NCI-H2196 treated with DMSO at 0.1 percent for 48 hours (cell line): ENCODE data around the gene KLHL22.
"Not testable (repeated sequence)": the region's sequence is repeated elsewhere in the genome, so short reads cannot be mapped to it uniquely, and the experiment has no call there.

Source experiments
- DNase-seq: peaks from one replicate; lab custom pipeline; 2025; ENCODE audit not compliant: unreplicated experiment; lab: John Stamatoyannopoulos, UW

KLHL22 gene

DNA sequence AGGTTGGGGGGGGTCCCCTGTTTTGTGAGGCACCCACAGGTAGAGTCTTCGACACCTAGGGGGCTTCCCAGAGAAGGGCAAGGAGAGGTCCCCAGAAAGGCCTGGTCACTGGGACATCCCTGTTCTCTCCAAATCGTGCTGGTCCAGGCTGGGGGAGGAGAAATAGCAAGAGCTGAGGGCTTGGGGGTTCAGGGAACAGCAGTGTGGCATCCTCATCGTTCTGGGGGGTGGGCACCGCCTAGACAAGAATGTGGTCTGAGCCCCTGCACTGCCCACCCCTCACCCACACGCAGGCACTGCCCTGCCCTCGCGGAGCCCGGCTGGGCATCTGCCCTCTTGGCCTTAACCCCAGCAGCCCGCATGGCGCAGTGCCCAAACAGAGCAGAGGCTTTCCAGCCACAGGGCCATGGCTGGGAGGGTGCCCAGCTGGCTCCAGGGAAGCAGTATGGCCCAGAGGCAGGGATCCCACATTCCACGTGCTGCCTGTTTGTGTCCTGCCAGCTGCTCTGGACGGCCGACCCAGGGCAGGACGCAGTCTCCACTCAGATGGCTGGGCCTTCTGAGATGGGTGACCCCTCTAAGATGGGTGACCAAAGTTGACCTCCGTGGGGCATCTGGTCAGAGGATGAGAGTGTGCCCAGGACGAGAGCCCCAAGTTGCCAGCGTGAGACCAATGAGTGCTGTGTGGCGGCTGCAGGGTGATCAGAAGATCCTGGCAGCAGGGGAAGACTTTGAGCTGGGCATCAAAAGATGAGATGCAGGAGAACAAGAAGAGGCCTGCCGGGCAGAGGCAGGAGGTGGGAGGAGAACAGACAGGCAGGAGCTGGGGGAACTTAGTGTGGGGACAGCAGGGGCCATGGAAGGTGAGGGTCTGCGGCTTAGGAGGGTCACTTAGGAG is 72.3 kb downstream of the KLHL22 start:
- DNase-seq: no peak

DNA sequence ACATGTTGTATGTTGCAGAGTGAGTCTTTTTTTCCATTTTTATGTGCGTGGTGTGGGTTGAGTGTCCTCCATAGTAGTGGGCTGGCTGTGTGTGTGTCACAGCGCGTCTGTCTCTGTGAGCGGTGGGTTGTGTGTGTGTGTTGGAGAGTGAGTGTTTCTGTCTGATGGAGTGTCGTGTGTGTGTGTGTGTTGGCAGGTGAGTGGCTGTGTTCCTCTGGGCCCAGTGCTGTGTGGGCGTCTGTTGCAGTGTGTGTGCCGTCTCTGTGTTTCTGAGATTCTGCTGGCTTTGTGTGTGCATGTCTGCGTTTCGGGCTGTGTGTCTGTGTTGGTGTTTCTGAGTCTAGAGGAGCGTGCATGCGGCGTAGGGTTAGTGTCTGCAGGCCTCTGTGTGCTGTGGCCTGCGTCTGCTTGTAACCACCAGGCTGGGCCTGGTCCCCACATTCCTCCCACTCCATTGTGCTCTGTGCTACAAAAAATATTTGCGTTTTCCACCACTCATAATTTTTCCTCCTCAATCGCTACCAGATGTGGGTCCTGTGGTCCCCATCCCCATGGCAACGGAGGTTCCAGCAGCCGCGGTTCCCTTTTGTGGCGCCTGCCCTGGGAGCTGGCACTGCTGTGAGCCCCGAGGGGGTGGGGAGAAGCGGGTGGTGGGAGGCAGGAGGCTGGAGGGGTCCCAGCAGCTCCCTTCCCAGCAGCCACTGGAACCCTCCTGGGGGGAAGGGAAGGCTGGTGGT is 73.2 kb downstream of the KLHL22 start:
- DNase-seq: no peak

DNA sequence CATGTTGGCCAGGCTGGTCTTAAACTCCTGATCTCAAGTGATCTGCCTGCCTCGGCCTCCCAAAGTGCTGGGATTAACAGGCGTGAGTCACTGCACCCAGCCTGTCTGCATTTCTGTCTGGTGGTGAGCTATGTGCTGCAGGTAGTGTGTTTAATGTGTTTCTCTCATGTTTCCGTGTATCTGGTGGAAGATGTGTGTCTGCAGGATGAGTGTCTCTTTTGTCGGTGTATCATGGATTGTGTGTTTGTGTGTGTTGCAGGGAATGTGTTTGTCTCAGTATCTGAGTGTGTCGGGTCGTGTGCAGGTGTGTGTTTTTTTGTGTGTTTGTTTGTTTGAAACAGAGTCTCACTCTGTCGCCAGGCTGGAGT is 74.1 kb downstream of the KLHL22 start:
- no peak for DNase-seq

DNA sequence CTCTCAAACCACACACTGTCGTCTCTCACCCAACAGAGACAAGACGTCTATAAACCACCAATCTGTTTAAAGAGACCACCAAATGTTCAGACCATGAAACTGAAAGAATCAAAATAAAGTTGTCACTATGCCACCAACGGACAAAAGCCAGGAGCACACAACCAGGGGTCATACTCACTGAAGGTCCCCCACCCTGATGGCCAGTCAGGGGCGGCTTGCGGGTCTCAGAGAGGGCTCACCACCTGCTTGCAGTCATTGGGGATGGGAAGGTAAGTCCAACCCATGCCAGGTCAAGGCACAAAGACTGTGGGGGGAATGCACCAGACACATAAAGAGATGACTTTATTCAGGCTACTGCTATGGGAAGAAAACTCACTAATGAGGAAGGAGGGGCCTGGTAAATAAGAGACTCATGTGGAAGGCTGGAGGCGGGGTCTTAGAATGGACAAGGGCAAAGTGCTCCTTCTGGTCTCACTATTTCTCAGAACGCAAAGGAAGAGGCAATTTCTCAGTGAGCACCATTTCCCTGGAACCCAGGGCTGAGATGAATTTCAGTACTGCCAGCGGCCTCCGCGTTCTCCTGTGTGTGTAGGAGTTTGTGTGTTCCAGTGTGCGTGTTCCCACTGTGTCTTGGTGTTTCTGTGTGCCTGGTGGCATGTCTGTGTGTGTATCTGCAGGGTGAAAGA is 75.3 kb downstream of the KLHL22 start:
- DNase-seq: no peak

DNA sequence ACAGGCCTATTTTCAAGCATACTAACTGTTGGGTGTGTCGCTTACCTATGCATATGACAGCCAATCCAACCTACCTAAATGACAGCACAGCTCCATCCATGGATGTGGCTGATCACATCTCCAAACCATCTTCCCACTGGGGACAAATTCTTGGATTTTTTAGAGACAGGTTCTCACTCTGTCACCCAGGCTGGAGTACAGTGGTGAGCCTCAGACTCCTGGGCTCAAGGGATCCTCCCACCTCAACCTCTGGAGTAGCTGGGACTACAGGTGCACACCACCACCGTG is 76.0 kb downstream of the KLHL22 start:
- DNase-seq: no peak

DNA sequence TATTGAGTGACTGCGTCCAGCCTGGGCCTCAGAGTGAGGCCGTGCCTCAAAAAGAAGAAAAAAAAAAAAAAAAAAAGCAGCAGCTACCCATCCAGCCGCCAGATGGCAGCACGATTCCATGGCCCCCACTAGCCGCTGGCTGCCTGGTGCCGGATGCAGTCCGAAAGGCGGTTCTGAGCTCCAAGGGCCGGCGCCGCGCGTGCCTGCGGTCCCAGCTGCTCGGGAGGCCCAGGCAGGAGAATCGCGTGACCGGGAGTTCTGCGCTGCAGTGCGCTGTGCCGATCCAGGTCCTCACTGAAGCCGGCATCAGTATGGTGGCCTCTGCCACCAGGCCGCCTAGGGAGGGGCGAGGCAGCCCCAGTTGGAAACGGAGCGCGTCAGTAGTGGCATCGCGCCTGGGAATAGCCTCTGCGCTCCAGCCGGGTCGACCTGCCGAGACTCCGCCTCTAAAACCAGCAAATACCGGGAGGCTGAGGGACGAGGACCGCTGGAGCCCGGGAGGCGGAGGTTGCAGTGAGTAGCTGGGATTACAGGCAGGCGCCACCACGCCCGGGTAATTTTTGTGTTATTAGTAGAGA is 77.3 kb downstream of the KLHL22 start:
- DNase-seq: peak; percentile 50

DNA sequence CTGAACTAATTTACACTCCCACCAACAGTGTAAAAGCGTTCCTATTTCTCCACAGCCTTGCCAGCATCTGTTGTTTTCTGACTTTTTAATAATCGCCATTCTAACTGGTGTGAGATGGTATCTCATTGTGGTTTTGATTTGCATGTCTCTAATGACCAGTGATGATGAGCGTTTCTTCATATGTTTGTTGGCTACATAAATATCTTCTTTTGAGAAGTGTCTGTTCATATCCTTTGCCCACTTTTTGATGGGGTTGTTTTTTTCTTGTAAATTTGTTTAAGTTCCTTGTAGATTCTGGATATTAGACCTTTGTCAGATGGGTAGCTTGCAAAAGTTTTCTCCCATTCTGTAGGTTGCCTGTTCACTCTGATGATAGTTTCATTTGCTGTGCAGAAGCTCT is 79.9 kb downstream of the KLHL22 start:
- not testable (repeated sequence) for DNase-seq

DNA sequence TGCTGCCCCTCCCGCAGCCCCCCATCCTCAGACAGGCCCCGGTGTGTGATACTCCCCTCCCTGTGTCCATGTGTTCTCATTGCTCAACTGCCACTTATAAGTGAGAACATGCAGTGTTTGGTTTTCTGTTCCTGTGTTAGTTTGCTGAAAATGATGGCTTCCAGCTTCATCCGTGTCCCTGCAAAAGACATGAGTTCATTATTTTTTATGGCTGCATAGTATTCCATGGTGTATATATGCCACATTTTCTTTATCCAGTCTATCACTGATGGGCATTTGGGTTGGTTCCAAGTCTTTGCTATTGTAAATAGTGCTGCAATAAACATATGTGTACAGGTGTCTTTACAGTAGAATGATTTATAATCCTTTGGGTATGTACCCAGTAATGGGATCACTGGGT is 80.4 kb downstream of the KLHL22 start:
- DNase-seq: not testable (repeated sequence)

DNA sequence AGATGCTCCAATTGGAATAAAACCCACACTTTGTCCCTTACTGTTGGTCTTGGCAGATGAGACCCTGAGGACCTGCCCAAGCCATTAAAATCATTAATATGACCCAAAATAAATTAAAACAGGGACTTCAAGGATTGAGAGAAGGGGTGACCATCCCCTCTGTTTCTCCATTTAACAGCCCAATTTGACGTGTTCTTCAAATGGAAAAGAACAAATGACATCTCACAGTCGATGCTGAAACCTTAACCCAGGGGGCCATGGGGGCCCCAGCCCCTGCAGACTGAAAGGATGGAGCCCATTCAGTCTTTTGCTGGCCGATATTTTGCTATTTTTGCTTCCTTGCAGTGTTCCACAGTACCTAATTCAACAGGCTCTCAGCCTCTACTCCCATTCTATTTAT is 81.1 kb downstream of the KLHL22 start:
- DNase-seq: no peak

DNA sequence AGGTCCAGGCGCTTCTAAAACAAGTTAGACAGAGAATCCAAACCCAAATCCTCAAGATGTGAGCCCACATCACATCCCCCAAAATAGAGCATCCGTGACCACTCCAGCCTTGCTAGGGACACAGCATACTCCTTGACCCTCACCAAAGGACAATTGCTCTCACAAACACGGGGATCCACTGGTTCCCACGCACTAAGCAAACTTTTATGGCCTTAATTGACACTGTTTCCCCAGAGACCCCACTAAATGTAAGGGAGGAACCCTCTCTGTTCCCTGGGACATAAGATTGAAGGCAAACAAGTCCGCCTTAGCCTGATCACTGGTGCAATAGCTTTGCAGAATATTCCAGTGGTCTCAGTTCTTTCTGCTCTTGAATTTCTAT is 81.5 kb downstream of the KLHL22 start:
- DNase-seq: no peak

DNA sequence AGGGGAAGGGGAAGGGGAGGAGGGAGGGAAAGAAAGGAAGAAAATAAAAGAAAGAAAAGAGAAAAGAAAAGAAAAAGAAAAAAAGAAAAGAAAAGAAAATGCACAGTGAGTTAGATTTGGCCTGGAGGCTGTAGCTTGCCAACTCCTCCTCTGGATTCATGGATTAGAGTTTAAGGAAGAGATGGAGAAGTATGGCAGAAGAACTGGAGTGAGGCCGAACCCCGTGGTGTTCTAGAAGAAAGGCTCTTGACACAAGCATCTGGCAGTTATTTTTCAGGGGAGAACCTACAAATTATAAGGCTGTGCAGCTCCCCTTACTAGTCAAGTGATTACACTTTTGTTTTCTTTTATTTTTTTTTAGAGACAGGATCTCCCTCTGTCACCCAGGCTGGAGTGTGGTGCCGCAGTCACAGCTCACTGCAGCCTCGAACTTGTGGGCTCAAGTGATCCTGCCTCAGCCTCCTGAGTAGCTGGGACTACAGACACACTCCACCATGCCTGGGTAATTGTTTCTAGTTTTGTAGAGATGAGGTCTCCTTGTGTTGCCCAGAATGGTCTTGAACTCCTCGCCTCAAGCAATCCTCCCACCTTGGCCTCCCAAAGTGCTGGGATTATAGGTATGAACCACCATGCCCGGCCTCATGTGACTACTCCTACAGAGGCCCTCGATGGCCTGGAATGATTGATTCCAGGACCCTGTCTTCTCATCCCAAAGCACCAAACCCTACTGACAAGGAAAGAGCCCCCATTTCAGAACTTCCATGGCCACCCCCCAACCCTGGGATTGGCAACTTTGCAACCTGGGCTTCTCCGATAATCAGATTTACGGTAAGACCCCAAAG is 82.2 kb downstream of the KLHL22 start:
- DNase-seq: no peak

DNA sequence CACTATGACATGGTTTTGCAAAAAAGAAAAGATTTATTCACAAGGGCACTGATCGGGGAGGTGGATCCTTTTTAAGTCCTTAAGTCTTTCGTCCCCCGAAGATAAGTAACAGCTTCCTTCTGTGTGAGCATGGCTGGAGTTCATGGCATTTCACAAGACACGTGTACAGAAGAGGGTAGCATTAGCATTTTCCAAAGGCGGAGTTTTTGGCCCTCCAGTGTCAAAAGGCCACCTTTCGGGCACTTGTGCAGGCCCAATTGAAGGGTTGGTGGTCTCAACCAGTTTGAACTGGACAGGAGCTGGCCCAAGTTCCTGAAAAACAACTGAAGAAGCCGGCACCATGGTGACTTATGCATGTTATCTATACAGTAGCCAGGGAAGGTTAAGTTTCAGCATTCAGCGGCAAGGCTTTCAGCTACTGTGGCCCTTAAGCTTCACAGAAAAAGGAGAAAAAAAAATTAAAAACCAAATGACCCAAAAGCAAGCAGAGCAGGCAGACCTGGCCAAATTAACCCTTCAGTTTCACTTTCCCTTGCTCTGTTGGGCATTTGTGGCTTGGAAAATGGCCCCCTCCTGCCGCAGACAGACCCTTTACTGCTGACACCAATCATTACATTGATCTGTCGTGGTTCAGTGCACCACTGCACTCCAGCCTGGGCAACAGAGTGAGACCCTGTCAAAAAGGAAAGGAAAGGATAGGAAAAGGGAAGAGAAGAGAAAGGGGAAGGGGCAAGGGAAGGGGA is 83.0 kb downstream of the KLHL22 start:
- no peak for DNase-seq

DNA sequence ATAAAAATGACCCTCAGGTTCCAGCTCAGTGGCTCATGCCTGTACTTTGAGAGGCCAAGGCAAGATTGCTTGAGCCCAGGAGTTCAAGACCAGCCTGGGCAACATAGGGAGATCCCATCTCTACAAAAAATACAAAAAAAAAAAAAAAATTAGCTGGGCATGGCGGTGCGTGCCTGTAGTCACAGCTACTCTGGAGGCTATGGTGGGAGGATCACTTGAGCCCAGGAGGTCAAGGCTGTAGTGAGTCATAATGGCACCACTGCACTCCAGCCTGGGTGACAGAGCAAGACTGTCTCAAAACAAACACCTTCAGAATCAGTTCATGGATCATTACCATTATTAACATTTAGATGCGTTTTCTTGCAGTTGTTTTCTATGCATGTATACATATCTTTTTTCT is 86.2 kb downstream of the KLHL22 start:
- DNase-seq: not testable (repeated sequence)

DNA sequence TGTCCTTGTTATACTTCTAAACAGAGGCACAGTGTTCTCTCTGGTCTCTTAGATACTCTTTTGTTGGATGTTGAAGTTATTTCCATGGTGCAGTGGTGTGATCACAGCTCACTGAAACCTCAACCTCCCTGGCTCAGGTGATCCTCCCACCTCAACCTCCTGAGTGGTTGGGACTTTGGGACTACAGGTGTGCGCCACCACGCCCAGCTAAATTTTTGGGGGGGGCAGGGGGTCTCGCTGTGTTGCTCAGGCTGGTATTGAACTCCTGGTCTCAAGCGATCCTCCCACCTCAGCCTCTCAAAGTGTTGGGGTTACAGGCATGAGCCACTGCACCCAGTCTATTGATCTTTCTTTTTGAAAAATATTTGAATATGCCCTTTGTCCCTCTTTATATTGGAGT is 86.7 kb downstream of the KLHL22 start:
- DNase-seq: no peak

DNA sequence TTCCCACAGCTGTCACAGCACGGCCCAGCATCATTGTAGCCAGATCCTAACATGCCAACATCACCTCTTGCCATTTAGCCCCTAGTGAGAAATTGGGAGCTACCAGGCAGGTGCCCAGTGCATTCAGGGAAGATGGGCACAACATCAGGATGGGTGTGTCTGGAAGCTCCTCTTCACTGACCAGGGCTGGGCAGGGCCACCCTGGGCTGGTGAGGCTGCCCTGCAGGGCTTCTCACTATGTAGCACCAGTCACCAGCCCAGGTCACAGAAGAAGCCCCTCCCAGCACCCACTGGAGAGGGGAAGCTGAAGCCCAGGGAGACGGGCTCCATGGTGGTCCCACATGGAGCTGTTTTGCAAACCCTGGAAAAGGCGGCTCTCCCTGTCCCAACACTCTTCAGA is 87.8 kb downstream of the KLHL22 start:
- DNase-seq: no peak

DNA sequence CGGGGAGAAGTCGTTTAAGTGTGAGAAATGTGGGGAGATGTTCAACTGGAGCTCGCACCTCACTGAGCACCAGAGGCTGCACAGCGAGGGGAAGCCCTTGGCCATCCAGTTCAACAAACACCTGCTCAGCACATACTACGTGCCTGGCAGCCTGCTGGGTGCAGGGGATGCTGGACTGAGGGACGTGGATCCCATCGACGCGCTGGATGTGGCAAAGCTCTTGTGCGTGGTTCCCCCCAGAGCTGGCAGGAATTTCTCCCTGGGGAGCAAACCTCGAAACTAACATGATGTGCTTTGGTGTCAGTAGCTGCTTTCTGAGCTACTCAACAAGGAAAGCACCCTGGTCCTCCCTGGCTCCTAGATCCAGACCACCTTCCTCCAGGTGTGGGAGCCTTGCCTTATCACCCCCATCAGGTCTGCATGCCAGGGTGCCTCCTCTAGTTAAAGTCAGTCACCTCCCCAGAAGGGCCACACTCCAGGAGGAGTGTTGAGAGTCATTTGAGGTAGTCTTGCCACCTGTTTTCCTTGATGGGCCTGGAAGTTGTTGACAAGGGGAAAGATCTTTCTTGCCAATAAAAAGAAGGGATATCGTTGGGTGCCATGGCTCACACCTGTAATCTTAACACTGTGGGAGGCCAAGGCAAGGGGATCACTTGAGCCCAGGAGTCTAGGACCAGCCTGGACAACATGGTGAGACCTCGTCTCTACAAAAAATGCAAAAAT is 88.7 kb downstream of the KLHL22 start:
- DNase-seq: no peak

DNA sequence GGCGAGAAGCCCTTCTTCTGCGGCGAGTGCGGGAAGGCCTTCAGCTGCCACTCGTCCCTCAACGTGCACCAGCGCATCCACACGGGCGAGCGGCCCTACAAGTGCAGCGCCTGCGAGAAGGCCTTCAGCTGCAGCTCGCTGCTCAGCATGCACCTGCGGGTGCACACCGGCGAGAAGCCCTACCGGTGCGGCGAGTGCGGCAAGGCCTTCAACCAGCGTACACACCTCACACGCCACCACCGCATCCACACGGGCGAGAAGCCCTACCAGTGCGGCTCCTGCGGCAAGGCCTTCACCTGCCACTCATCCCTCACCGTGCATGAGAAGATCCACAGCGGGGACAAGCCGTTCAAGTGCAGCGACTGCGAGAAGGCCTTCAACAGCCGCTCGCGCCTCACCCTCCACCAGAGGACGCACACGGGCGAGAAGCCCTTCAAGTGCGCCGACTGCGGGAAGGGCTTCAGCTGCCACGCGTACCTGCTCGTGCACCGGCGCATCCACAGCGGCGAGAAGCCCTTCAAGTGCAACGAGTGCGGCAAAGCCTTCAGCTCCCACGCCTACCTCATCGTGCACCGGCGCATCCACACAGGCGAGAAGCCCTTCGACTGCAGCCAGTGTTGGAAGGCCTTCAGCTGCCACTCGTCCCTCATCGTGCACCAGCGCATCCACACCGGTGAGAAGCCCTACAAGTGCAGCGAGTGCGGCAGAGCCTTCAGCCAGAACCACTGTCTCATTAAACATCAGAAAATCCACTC is 89.5 kb downstream of the KLHL22 start:
- no peak for DNase-seq

DNA sequence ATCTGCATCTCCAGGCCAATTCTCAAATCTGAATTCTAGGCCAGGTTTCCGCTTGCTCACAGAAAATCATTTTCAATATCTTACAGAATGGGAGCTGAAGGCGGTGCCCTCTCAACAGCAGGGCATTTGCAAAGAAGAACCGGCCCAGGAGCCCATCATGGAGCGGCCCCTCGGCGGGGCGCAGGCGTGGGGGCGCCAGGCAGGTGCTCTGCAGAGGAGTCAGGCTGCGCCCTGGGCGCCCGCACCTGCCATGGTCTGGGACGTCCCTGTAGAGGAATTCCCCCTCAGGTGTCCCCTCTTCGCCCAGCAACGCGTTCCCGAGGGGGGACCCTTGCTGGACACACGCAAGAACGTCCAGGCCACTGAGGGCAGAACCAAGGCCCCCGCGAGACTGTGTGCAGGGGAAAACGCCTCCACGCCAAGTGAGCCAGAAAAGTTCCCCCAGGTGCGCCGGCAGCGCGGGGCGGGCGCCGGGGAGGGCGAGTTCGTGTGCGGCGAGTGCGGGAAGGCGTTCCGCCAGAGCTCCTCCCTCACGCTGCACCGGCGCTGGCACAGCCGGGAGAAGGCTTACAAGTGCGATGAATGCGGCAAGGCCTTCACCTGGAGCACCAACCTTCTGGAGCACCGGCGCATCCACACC is 90.2 kb downstream of the KLHL22 start:
- no peak for DNase-seq
